ENCODE results near the gene FXR1. TPM values are rescaled to one million over a fixed set of nuclear protein-coding genes. Genes with fewer than 3 reads are reported as not detected.

FXR1 gene
- total and polyA plus RNA-seq, 2 of the 13 experiments (the other 11 are each of a cell fraction or from before 2014, with no cell fraction given): 104 to 132 TPM

- TF ChIP-seq ZNF646 (CRISPR knock-in tag; IDR thresholded peaks at IDR 0.05) (no peak), HNF4A (CRISPR knock-in tag; IDR thresholded peaks at IDR 0.05) (no peak), LBX2 (CRISPR knock-in tag; IDR thresholded peaks at IDR 0.05; ENCODE audit: borderline replicate concordance) (no peak), CHCHD3 (CRISPR knock-in tag; IDR thresholded peaks at IDR 0.05) (no peak), KAT7 (CRISPR knock-in tag; IDR thresholded peaks at IDR 0.05; ENCODE audit: borderline replicate concordance) (no peak), RFX1 (IDR thresholded peaks at IDR 0.05) (no peak)
Observed at GRCh38 chr3:180922242-180922641, 9.8 kb downstream of the FXR1 start (continued).

GRCh38 chr3:180923561-180923960 lies 11.1 kb downstream of the FXR1 start:
- Histone ChIP-seq H3K4me2 (ENCODE audit: low read depth, low read length) (no peak overlapping the region), H3K36me3 (replicated peaks in 1 of 2; ENCODE audit: control insufficient read depth in 1 of 2, insufficient read depth in 2 of 2, low read length in 2 of 2) (peaks cover 2 to 3% of the 10 kb centered on the region in 2 experiments; a peak in 1 of 5 replicates), H3K79me2 (ENCODE audit: insufficient read depth, low read length) (peaks cover 99% of the 10 kb centered on the region), H3K27ac (ENCODE audit: extremely low read length, insufficient read depth, low read length) (no peak overlapping the region), H2AFZ (ENCODE audit: low read length) (no peak overlapping the region), H3K9ac (ENCODE audit: insufficient read depth, low read depth, low read length) (no peak overlapping the region), H3K4me1 (ENCODE audit: insufficient read depth, low read length) (peaks cover 57% of the 10 kb centered on the region), H3K9me3 (ENCODE audit: low read length) (no peaks in the 10 kb centered on the region), H3K27me3 (ENCODE audit: control insufficient read depth in 1 of 2, insufficient read depth in 2 of 2, low read length in 2 of 2) (no peaks in the 10 kb centered on the region; a peak in 1 of 5 replicates), H3K4me3 (replicated peaks in 1 of 3; ENCODE audit: insufficient read depth in 1 of 3, low read depth in 2 of 3, low read length in 3 of 3) (no peak overlapping the region), H4K20me1 (ENCODE audit: insufficient read depth, low read length) (peaks cover 91% of the 10 kb centered on the region)
- intact Hi-C loops (cut with micrococcal nuclease; ENCODE audit: unreplicated experiment): no loop called here
- FAIRE-seq (no peak), ATAC-seq (no peak), DNase-seq (ENCODE audit: low spot score) (no peak)
- in situ Hi-C loops (cut with HindIII; ENCODE audit: extremely low pct_ligation_motif_present, low pct_unique_long_range_greater_than_20kb): no loop called here
- 100% methylated on average over 4 of the region's 4 CpGs for WGBS (ENCODE audit: low lambda C conversion rate)
- ChIA-PET POLR2A (no interaction called here), CTCF (ENCODE audit: low intra/inter-chr PET ratio, low total read pairs) (no interaction called here)
- no TSS peak for BruUV-seq (replicated peaks)
- no peak for TF ChIP-seq GMEB1 (CRISPR knock-in tag; IDR thresholded peaks at IDR 0.05; ENCODE audit: borderline replicate concordance)
- no peak for TF ChIP-seq ZSCAN30 (CRISPR knock-in tag; IDR thresholded peaks at IDR 0.05)
- TF ChIP-seq IRX3 (CRISPR knock-in tag; IDR thresholded peaks at IDR 0.05; ENCODE audit: borderline replicate concordance, low read depth): no peak
- TF ChIP-seq ZNF543 (CRISPR knock-in tag; IDR thresholded peaks at IDR 0.05): no peak
- no peak for TF ChIP-seq ZNF512 (CRISPR knock-in tag; IDR thresholded peaks at IDR 0.05)
